Suprapubic skin (tissue), 4 donors: Measurements from ENCODE around the gene E2F4. TPM values are rescaled to one million over a fixed set of nuclear protein-coding genes. Genes with fewer than 3 reads are reported as not detected.

Experiments used
- DNase-seq, 2 donors: peaks; one replicate each; pipeline ENCODE4 v3.0.0-alpha.2; 2019; ENCODE audit warnings: low spot score in 2 of 2
- H3K27ac ChIP-seq: fragments of 200-600 bp; sonication (generic); one replicate; pipeline ENCODE4 v1.5.1; 2019
- H3K27me3 ChIP-seq: fragments of 200-600 bp; sonication (generic); one replicate; pipeline ENCODE4 v1.5.1; 2019
- H3K36me3 ChIP-seq: fragments of 200-600 bp; sonication (generic); one replicate; pipeline ENCODE4 v1.5.1; 2019
- H3K4me1 ChIP-seq: fragments of 200-600 bp; sonication (generic); one replicate; pipeline ENCODE4 v1.5.1; 2019
- H3K4me3 ChIP-seq: fragments of 200-600 bp; sonication (generic); one replicate; pipeline ENCODE4 v1.5.1; 2019; ENCODE audit warnings: mild to moderate bottlenecking
- H3K9me3 ChIP-seq: fragments of 200-600 bp; sonication (generic); one replicate; pipeline ENCODE4 v1.5.1; 2019
- CTCF ChIP-seq, 2 donors: fragments of 200-600 bp in 1 of 2; fragments of 450-650 bp in 1 of 2; sonication (generic) in 1 of 2; IDR thresholded peaks; one replicate each; pipeline ENCODE4 v1.5.1; 2016 to 2019; ENCODE audit warnings: antibody characterized with exemption in 2 of 2, mild to moderate bottlenecking in 1 of 2, moderate library complexity in 1 of 2
- EP300 ChIP-seq: sonication (generic); formaldehyde crosslinking; IDR thresholded peaks from one replicate; pipeline ENCODE4 v1.6.1; 2017; ENCODE audit warnings: antibody characterized with exemption
- POLR2A ChIP-seq, 2 donors: fragments of 450-650 bp; IDR thresholded peaks; one replicate each; pipeline ENCODE4 v1.6.1; 2017; ENCODE audit warnings: antibody characterized with exemption in 2 of 2, mild to moderate bottlenecking in 2 of 2, moderate library complexity in 2 of 2
- POLR2AphosphoS5 ChIP-seq, 3 donors: sonication (generic); formaldehyde crosslinking; IDR thresholded peaks; one replicate each; pipeline ENCODE4 v1.6.1; 2017; ENCODE audit warnings: antibody characterized with exemption in 3 of 3
- WGBS: methylation state at CpG from one replicate; pipeline ENCODE4 v1.1.5; 2018; 5-methylcytosine and 5-hydroxymethylcytosine counted together
- total RNA-seq, 4 donors: library from RNA; depleted of rRNA; stranded (reverse); fragments of >200 nt; gene quantifications; one replicate each; pipeline ENCODE4 v1.1.0, GENCODE V29; 2016

E2F4 gene
- total RNA-seq, 4 donors from 2014 or later, result 92.6 to 106 (median 96.8) TPM

DNA sequence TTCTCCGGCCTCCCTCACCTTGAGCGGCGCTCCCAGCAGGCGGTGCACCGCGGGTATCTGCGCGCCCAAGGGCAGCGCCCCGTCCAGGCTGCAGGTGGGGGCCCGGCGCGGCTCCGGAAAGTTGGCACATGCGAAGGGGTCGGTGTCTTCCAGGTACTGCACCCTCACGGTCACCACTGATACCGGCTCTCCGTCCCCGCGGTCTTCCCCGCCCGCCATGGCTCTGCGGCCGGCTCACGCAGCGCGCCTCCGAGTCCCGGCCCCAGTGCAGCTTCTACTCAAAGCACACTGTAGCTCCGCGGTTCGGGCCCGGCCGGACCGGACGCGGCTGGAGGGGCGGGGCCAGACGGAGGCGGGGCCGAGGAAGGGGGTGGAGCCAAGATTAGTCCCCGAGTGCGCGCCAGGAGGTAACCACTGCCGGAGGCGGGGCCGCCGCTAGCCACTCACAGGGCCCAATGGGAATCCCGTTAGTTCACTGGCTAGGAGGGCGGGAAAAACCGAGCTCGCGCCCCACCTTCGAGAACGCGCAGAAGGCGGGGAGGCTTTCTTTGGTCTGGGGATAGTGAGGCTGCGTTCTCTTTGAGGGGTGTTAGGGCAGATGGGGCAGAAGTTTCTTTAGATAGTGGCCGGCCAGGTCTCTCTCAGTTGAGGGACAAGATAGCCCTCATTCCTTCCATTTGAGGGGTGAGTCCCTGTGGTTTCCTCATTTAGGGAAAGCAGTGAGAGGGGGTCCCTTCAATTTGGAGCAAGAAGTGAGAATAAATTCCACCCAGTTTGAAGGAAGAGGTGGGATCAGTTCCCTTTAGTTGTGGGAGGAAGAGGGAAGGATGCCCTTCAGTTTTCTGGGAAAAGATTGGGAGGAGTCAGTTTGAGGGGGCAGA lies 55.5 kb downstream of the E2F4 start, which contains the start of gene FHOD1:
FHOD1 (minus strand) TSS at position 290 of the 881 bp plus-strand sequence; CDS start at position 219, 71 bp downstream.
- WGBS, result 2% methylated on average over 11 of the region's 60 CpGs
- peak within 1 kb of the TSS; percentile 85 for H3K27ac ChIP-seq
- DNase-seq, result peak; percentile 98 to 99
- H3K36me3 ChIP-seq, result no peaks in the 10 kb centered on the region
- H3K9me3 ChIP-seq, result no peaks in the 10 kb centered on the region
- peaks cover 69% of the 10 kb centered on the region for H3K4me1 ChIP-seq
- peak within 1 kb of the TSS; percentile 89 for H3K4me3 ChIP-seq
- no peak for TF ChIP-seq EP300
- TF ChIP-seq POLR2AphosphoS5 (IDR thresholded peaks at IDR 0.05), result peak in 2 of 3 donors; percentile 50 to 52
- TF ChIP-seq POLR2A (IDR thresholded peaks at IDR 0.05), result peak in 1 of 2 donors; percentile 51
- H3K27me3 ChIP-seq, result peaks cover 27% of the 10 kb centered on the region

GRCh38 chr16:67248073-67248400 lies 56.1 kb downstream of the E2F4 start:
- DNase-seq, result no peak
- whole genome bisulfite sequencing, result 5% methylated on average over 7 of the region's 7 CpGs
- TF ChIP-seq POLR2AphosphoS5 (IDR thresholded peaks at IDR 0.05) (no peak), CTCF (IDR thresholded peaks at IDR 0.05) (no peak)
- Histone ChIP-seq H3K4me3 (peak overlapping the region; percentile 89), H3K27ac (no peak overlapping the region), H3K9me3 (no peaks in the 10 kb centered on the region), H3K36me3 (no peaks in the 10 kb centered on the region), H3K27me3 (peaks cover 27% of the 10 kb centered on the region), H3K4me1 (peaks cover 64% of the 10 kb centered on the region)

Other genes starting within 250 kb of the E2F4 start
- gene CES3, start 230.9 kb upstream of the E2F4 start, total RNA-seq, result 1 to 10 TPM in 3 of 4 donors, not detected in 1; 1.4 to 2.2 (median 1.5) TPM
- gene CES4A, start 203.6 kb upstream of the E2F4 start, total RNA-seq, result 100 to 1,000 TPM in 2 of 4 donors, 10 to 100 TPM in 2; 47.2 to 148 (median 99.9) TPM
- 10 to 100 TPM; 28.2 to 68.3 (median 46.6) TPM for gene CBFB, start 163.0 kb upstream of the E2F4 start, total RNA-seq
- gene PHAF1, start 82.2 kb upstream of the E2F4 start, total RNA-seq, result 10 to 100 TPM; 44.0 to 60.9 (median 53.1) TPM
- 1 to 10 TPM; 7.5 to 9.7 (median 9.0) TPM for gene B3GNT9, start 41.2 kb upstream of the E2F4 start, total RNA-seq
- 10 to 100 TPM; 25.9 to 34.4 (median 28.7) TPM for gene TRADD, start 32.2 kb upstream of the E2F4 start, total RNA-seq
- 100 to 1,000 TPM in 1 of 4 donors, 10 to 100 TPM in 3; 45.0 to 134 (median 58.8) TPM for gene FBXL8, start 32.2 kb upstream of the E2F4 start, total RNA-seq
- 100 to 1,000 TPM in 2 of 4 donors, 10 to 100 TPM in 2; 56.5 to 351 (median 102) TPM for gene HSF4, start 27.4 kb upstream of the E2F4 start, total RNA-seq
- gene NOL3, start 21.6 kb upstream of the E2F4 start, total RNA-seq, result 100 to 1,000 TPM in 2 of 4 donors, 10 to 100 TPM in 2; 64.3 to 116 (median 90.5) TPM
- gene MATCAP1, start 8.2 kb upstream of the E2F4 start, total RNA-seq, result 10 to 100 TPM; 14.2 to 30.0 (median 17.3) TPM
- gene EXOC3L1, start 2.0 kb upstream of the E2F4 start, total RNA-seq, result 1 to 10 TPM in 3 of 4 donors, under 1 TPM in 1; 0.45 to 2.0 (median 1.9) TPM
- gene ELMO3, start 7.0 kb downstream of the E2F4 start, total RNA-seq, result 10 to 100 TPM; 48.0 to 77.6 (median 56.7) TPM
- gene TMEM208, start 35.0 kb downstream of the E2F4 start, total RNA-seq, result 10 to 100 TPM; 32.8 to 46.8 (median 40.0) TPM
- 10 to 100 TPM in 3 of 4 donors, 1 to 10 TPM in 1; 7.7 to 28.8 (median 15.3) TPM for gene FHOD1, start 55.3 kb downstream of the E2F4 start, total RNA-seq
- gene SLC9A5, start 56.8 kb downstream of the E2F4 start, total RNA-seq, result under 1 TPM; 0.26 to 0.64 (median 0.43) TPM
- 10 to 100 TPM; 13.8 to 36.8 (median 26.9) TPM for gene PLEKHG4, start 87.4 kb downstream of the E2F4 start, total RNA-seq
- gene KCTD19, start 134.6 kb downstream of the E2F4 start, total RNA-seq, result under 1 TPM in 1 of 4 donors, not detected in 3; 0.25 TPM
- under 1 TPM in 2 of 4 donors, not detected in 2; 0.42 to 0.56 TPM for gene LRRC36, start 134.7 kb downstream of the E2F4 start, total RNA-seq
- gene TPPP3, start 201.3 kb downstream of the E2F4 start, total RNA-seq, result 100 to 1,000 TPM in 3 of 4 donors, 10 to 100 TPM in 1; 47.6 to 182 (median 121) TPM
- gene ZDHHC1, start 224.3 kb downstream of the E2F4 start, total RNA-seq, result 10 to 100 TPM; 14.0 to 31.0 (median 23.8) TPM
- gene HSD11B2, start 239.0 kb downstream of the E2F4 start, total RNA-seq, result 100 to 1,000 TPM in 1 of 4 donors, 10 to 100 TPM in 3; 45.6 to 164 (median 69.1) TPM